Muscle of leg (tissue), 16 donors: ENCODE data around the gene PCP2. TPM values are rescaled to one million over a fixed set of nuclear protein-coding genes. Genes with fewer than 3 reads are reported as not detected.

Experiments
- DNase-seq: peaks from one replicate; pipeline ENCODE4 v3.0.0; 2013
- H3K27ac ChIP-seq: one replicate; pipeline ENCODE4 v1.5.1; 2013; ENCODE audit warnings: mild to moderate bottlenecking, low read length, control low read depth
- H3K27me3 ChIP-seq: one replicate; pipeline ENCODE4 v1.6.1; 2013; ENCODE audit warnings: low read length; ENCODE audit not compliant: control insufficient read depth, insufficient read depth
- H3K36me3 ChIP-seq: one replicate; pipeline ENCODE4 v1.6.1; 2013; ENCODE audit warnings: low read length; ENCODE audit not compliant: control insufficient read depth, insufficient read depth
- H3K4me1 ChIP-seq: one replicate; pipeline ENCODE4 v1.6.1; 2013; ENCODE audit warnings: low read length; ENCODE audit not compliant: control insufficient read depth, insufficient read depth
- H3K4me3 ChIP-seq: one replicate; pipeline ENCODE4 v1.5.1; 2013; ENCODE audit warnings: low read length, control low read depth
- H3K9me3 ChIP-seq: replicated peaks from 2 replicates; pipeline ENCODE4 v1.6.1; 2013; ENCODE audit warnings: low read depth, low read length; ENCODE audit not compliant: control insufficient read depth
- WGBS: methylation state at CpG from one replicate; pipeline ENCODE4 v1.1.5; 2013; ENCODE audit warnings: missing lambda C conversion rate; ENCODE audit not compliant: insufficient coverage; 5-methylcytosine and 5-hydroxymethylcytosine counted together
- long read RNA-seq, 11 donors: transcript quantifications; one replicate each; lab custom pipeline, GENCODE V29; 2026
- polyA plus RNA-seq, 8 donors: library from polyadenylated mRNA; unstranded; fragments of 120-200 nt; gene quantifications; one replicate each; pipeline versions ENCODE4 v1.2.1 to v1.2.3, GENCODE V29; 2013; ENCODE audit warnings: inconsistent platforms in 1 of 8, low replicate concordance in 1 of 8; ENCODE audit not compliant: insufficient read length in 8 of 8, insufficient read depth in 1 of 8
- total RNA-seq: library from RNA; stranded (reverse); fragments of 120-200 nt; gene quantifications from one replicate; pipeline ENCODE4 v1.2.4, GENCODE V29; 2013

Gene PCP2
- not detected for total RNA-seq
- under 1 TPM in 1 of 8 donors, not detected in 7; 0.32 TPM for polyA plus RNA-seq
- long read RNA-seq, donor 1 = 0 reads
- long read RNA-seq, donor 2, partial matches to known transcripts = 0 of 9 reads
- long read RNA-seq, donor 2, other reads (novel, unspliced or antisense) = 9 of 9 reads
- long read RNA-seq, donor 3 = 0 reads
- long read RNA-seq, donor 4, partial matches to known transcripts = 0 of 20 reads
- long read RNA-seq, donor 4, other reads (novel, unspliced or antisense) = 20 of 20 reads
- long read RNA-seq, donor 5 = 0 reads
- long read RNA-seq, donor 6 = 0 reads
- long read RNA-seq, donor 7 = 0 reads
- long read RNA-seq, donor 8 = 0 reads
- long read RNA-seq, donor 9 = 0 reads
- long read RNA-seq, donor 10 = 0 reads
- long read RNA-seq, donor 11 = 0 reads

GRCh38 chr19:7633698-7634097 lies at the start of gene PCP2:
PCP2 (minus strand) TSS chr19:7633719; CDS start chr19:7633457, 262 bp downstream.
- H3K36me3 ChIP-seq = peaks cover 10% of the 10 kb centered on the region
- WGBS = 31% methylated on average over 2 of the region's 2 CpGs
- H3K4me3 ChIP-seq = no peak within 1 kb of the TSS
- H3K4me1 ChIP-seq = peaks cover 11% of the 10 kb centered on the region
- DNase-seq = no peak
- peaks cover 27% of the 10 kb centered on the region for H3K27me3 ChIP-seq
- H3K9me3 ChIP-seq = no peaks in the 10 kb centered on the region
- H3K27ac ChIP-seq = no peak within 1 kb of the TSS

- Histone ChIP-seq H3K9me3 (no peaks in the 10 kb centered on the region), H3K4me1 (peaks cover 12% of the 10 kb centered on the region), H3K27ac (no peak overlapping the region), H3K27me3 (peaks cover 2% of the 10 kb centered on the region), H3K36me3 (peaks cover 16% of the 10 kb centered on the region), H3K4me3 (peak overlapping the region; percentile 86)
- no peak for DNase-seq
- WGBS = 69% methylated on average over 69 of the region's 74 CpGs
These were observed 48.8 kb upstream of the PCP2 start for GRCh38 chr19:7682175-7682855.

- DNase-seq = peak; percentile 86
- under 1% methylated on average over 31 of the region's 43 CpGs for WGBS
- Histone ChIP-seq H3K9me3 (no peaks in the 10 kb centered on the region), H3K4me3 (peak overlapping the region; percentile 86), H3K4me1 (peaks cover 12% of the 10 kb centered on the region), H3K27me3 (peaks cover 7% of the 10 kb centered on the region), H3K36me3 (peaks cover 16% of the 10 kb centered on the region), H3K27ac (peak overlapping the region; percentile 65)
These were observed 48.0 kb upstream of the PCP2 start for GRCh38 chr19:7681340-7682174.

- under 1% methylated on average over 75 of the region's 79 CpGs for WGBS
- H3K27ac ChIP-seq = peak within 1 kb of the TSS; percentile 65
- peaks cover 12% of the 10 kb centered on the region for H3K4me1 ChIP-seq
- peaks cover 9% of the 10 kb centered on the region for H3K27me3 ChIP-seq
- DNase-seq = peak; percentile 94
- no peaks in the 10 kb centered on the region for H3K9me3 ChIP-seq
- peaks cover 16% of the 10 kb centered on the region for H3K36me3 ChIP-seq
- peak within 1 kb of the TSS; percentile 86 for H3K4me3 ChIP-seq
These were observed 47.3 kb upstream of the PCP2 start, which contains the start of gene TRAPPC5 for GRCh38 chr19:7680606-7681339. TRAPPC5 (plus strand) TSS chr19:7680833; CDS start chr19:7682254, 1,421 bp downstream.

GRCh38 chr19:7679771-7680605 lies 46.5 kb upstream of the PCP2 start:
- peaks cover 9% of the 10 kb centered on the region for H3K27me3 ChIP-seq
- H3K9me3 ChIP-seq = no peaks in the 10 kb centered on the region
- no peak for DNase-seq
- H3K27ac ChIP-seq = no peak overlapping the region
- peaks cover 16% of the 10 kb centered on the region for H3K36me3 ChIP-seq
- 45% methylated on average over 15 of the region's 22 CpGs for WGBS
- no peak overlapping the region for H3K4me3 ChIP-seq
- H3K4me1 ChIP-seq = peaks cover 12% of the 10 kb centered on the region

GRCh38 chr19:7678971-7679751 lies 45.6 kb upstream of the PCP2 start:
- no peak overlapping the region for H3K4me3 ChIP-seq

GRCh38 chr19:7677669-7678311 lies 44.3 kb upstream of the PCP2 start:
- Histone ChIP-seq H3K36me3 (peaks cover 5% of the 10 kb centered on the region), H3K27me3 (peaks cover 11% of the 10 kb centered on the region), H3K4me1 (peaks cover 12% of the 10 kb centered on the region), H3K27ac (no peak overlapping the region), H3K4me3 (no peak overlapping the region), H3K9me3 (peaks cover 3% of the 10 kb centered on the region)
- 40% methylated on average over 10 of the region's 12 CpGs for WGBS
- DNase-seq = no peak

More at GRCh38 chr19:7678971-7679751, 45.6 kb upstream of the PCP2 start:
- no peak for DNase-seq
- Histone ChIP-seq H3K9me3 (no peaks in the 10 kb centered on the region), H3K27me3 (peaks cover 9% of the 10 kb centered on the region), H3K27ac (no peak overlapping the region), H3K4me1 (peaks cover 12% of the 10 kb centered on the region), H3K36me3 (peaks cover 16% of the 10 kb centered on the region)
- 71% methylated on average over 16 of the region's 30 CpGs for WGBS

- Histone ChIP-seq H3K27me3 (peaks cover 12% of the 10 kb centered on the region), H3K4me1 (peaks cover 10% of the 10 kb centered on the region), H3K4me3 (no peak within 1 kb of the TSS), H3K9me3 (peaks cover 3% of the 10 kb centered on the region), H3K27ac (no peak within 1 kb of the TSS), H3K36me3 (no peaks in the 10 kb centered on the region)
- no peak for DNase-seq
- 38% methylated on average over 8 of the region's 10 CpGs for WGBS
These were observed 43.3 kb upstream of the PCP2 start, which contains the start of gene MCEMP1 for GRCh38 chr19:7676854-7677253. MCEMP1 (plus strand) TSS chr19:7677090; CDS start chr19:7677121, 31 bp downstream.
